DOHH2 (cell line): Measurements from ENCODE around the gene C4orf33.

Experiments
- CTCF ChIP-seq: fragments of 200-600 bp; sonication (generic); IDR thresholded peaks from one replicate; pipeline ENCODE4 v1.5.1; 2014; ENCODE audit warnings: antibody characterized with exemption, mild to moderate bottlenecking, low read depth, low read length; ENCODE audit not compliant: poor library complexity, severe bottlenecking
- EZH2phosphoT487 ChIP-seq: fragments of 200-600 bp; sonication (generic); IDR thresholded peaks from 2 replicates; pipeline ENCODE4 v1.6.1; 2017; ENCODE audit warnings: borderline replicate concordance, mild to moderate bottlenecking, antibody characterized with exemption, low read length, moderate library complexity, mixed read lengths

DNA sequence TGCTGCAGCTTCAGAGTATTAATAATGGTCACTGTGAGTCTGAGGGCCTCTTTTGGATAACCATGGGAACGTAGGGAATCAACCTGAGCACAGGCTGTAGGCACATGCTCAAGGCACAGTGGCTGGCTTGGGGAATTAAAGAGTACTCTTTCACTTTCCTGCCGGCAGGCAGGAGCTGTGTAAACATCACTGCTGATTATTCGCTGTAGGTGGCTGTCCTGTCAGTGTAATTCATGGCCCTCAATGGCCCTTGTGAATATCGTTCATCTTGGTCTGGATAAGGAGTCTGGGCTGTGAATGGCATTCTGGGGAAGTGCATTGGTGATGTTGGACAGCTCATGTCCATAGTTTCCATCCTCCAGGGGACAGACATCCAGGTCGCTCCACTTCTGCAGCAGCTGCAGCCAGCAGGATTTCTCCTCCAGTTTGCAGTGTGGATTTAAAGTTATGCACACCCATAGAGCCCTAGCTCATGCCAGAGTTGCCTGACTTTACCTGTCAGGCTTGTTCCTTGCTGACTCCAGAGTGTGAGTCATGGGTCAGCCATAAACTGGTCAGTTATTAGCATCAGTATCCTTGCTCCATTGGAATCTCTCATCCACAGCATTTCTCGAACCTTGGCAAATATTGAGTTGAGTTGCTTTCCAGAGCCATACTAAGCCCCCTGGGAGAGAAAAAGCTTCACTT lies 43.0 kb downstream of the C4orf33 start:
- TF ChIP-seq CTCF (no peak), EZH2phosphoT487 (no peak)
